Measurements from ENCODE around the gene GATA5.

GATA5 gene

DNA sequence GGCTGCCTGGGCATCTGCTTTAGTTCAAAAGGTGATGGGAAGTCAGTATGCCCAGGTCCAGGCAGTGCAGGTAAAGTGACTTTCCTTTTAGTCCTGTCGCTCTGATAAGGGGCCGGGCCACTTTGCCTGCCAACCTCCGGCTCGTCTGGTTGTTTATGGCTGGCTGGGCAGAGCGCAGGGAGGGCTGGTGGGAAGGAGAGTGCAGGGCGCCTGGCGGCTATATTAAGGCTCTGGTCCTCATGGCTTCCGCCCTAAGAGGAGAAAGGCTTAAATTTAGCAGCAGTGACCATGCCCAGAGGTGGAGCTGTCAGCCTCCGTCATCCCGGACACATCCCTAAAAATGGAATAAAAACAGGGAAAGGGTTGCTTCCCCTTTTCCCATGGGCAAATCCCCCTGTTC lies 14.6 kb downstream of the GATA5 start:
- H3K9ac ChIP-seq (ENCODE audit: insufficient read length) = no peak overlapping the region
- no peak overlapping the region for H3K27ac ChIP-seq
- TF ChIP-seq FOXP2 (optimal IDR thresholded peaks at IDR 0.05; ENCODE audit: control extremely low read depth, extremely low read length, insufficient read depth) = no peak
- TF ChIP-seq EZH2 (IDR thresholded peaks at IDR 0.05) = no peak
- TF ChIP-seq POLR2AphosphoS5 (IDR thresholded peaks at IDR 0.05; ENCODE audit: borderline replicate concordance, low read depth, low read length) = no peak
- no peak overlapping the region for H3K4me3 ChIP-seq
- H3K36me3 ChIP-seq (ENCODE audit: insufficient read depth, low read length) = no peaks in the 10 kb centered on the region
- no peak for DNase-seq (ENCODE audit: low read depth, low spot score)
- H3K9me3 ChIP-seq (ENCODE audit: low read depth, low read length) = no peaks in the 10 kb centered on the region

DNA sequence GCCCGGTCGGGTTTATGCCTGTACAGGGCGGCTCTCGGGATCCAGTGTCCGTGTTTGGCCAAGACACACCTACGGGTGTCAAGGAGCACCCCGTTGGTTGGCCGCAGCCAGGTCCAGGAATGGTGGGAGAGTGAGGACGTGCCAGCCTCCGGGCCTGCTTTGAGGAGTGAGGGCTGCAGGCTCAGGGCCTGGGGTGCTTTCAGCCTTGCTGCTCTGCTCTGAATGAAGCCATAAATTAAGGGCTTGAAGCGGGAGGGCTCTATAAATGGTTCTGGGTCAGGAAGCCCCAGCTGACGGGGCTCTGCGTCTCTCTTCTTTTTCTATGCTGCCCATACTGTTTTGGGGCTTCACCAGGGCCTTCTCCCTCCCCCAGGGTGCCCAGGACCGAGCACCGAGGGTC lies 15.1 kb downstream of the GATA5 start:
- no peak for DNase-seq (ENCODE audit: low read depth, low spot score)
- no peak overlapping the region for H3K4me3 ChIP-seq
- H3K27ac ChIP-seq = no peak overlapping the region
- H3K36me3 ChIP-seq (ENCODE audit: insufficient read depth, low read length) = no peaks in the 10 kb centered on the region
- no peaks in the 10 kb centered on the region for H3K9me3 ChIP-seq (ENCODE audit: low read depth, low read length)
- H3K9ac ChIP-seq (ENCODE audit: insufficient read length) = no peak overlapping the region
- TF ChIP-seq EZH2 (IDR thresholded peaks at IDR 0.05) (no peak), FOXP2 (optimal IDR thresholded peaks at IDR 0.05; ENCODE audit: control extremely low read depth, extremely low read length, insufficient read depth) (no peak), POLR2AphosphoS5 (IDR thresholded peaks at IDR 0.05; ENCODE audit: borderline replicate concordance, low read depth, low read length) (no peak)

DNA sequence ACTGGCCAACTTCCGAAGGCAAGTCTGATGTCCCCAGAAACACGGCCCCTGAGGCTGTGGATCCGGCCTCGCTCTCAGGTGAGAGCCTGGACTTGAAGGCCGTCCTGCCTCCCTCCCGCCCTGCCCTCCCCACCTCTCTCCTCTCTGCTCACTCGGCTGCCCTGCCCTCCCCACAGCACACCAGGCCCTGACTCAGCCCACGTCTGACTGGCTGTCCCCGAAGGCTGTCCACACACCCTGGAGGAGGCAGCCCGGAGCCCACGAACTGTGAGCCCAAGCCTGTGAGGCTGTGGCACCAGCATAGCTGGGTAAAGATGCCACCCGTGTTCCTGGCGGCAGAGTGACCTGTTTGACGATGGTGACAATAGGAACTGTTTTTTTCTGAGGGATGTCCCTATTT lies 16.3 kb downstream of the GATA5 start:
- H3K4me3 ChIP-seq = no peak overlapping the region
- H3K36me3 ChIP-seq (ENCODE audit: insufficient read depth, low read length) = no peaks in the 10 kb centered on the region
- H3K9ac ChIP-seq (ENCODE audit: insufficient read length) = no peak overlapping the region
- DNase-seq (ENCODE audit: low read depth, low spot score) = no peak
- TF ChIP-seq EZH2 (IDR thresholded peaks at IDR 0.05) (no peak), FOXP2 (optimal IDR thresholded peaks at IDR 0.05; ENCODE audit: control extremely low read depth, extremely low read length, insufficient read depth) (no peak), POLR2AphosphoS5 (IDR thresholded peaks at IDR 0.05; ENCODE audit: borderline replicate concordance, low read depth, low read length) (no peak)
- H3K9me3 ChIP-seq (ENCODE audit: low read depth, low read length) = no peaks in the 10 kb centered on the region
- no peak overlapping the region for H3K27ac ChIP-seq

DNA sequence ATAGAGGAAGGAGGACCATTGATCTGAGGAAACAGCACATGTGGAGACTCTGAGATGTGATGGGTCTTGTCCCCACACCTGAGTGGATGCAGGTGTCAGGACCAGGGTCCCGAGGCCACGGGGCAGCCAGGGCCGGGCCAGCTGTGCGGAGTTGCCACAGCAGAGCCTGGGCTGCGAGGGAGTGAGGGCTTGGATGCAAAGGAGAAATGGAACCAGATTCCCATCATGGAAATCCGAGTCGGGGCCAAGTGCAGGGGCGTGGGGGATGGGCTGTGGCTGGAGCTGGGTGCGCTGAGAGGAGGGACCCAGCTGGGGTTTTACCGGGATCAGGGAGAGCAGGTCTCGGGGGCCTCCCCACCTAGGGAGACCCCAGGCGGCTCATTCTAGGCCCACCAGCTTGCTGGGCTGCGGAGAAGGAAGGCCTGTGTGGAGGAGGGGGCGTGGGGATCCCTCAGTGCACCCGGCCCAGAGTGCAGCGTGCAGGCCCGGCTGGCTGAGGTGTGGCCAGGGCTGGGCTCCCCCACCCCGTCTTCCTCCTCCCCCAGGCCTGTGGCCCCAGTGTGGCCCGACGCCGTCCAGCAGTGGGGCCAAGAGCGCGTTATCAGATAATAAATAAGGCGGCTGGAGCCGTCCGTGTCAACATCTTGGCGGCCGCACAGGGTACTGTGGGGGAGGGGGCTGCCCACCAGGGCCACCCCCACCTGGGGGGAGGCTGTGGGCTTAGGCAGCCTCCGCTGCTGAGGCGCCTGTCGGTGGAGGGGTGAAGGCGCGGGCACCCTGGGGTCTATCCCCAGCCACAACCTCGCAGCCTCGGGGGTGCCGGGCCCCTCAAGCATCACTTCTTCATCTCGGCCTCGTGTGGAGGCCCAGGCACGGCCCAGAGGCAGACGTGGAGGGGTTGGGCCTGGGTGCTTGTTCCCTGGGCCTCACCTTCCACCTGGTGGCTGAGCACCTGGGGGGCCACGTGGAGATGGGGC lies 17.2 kb downstream of the GATA5 start:
- no peak overlapping the region for H3K27ac ChIP-seq
- H3K36me3 ChIP-seq (ENCODE audit: insufficient read depth, low read length) = no peaks in the 10 kb centered on the region
- DNase-seq (ENCODE audit: low read depth, low spot score) = no peak
- no peak overlapping the region for H3K9ac ChIP-seq (ENCODE audit: insufficient read length)
- no peaks in the 10 kb centered on the region for H3K9me3 ChIP-seq (ENCODE audit: low read depth, low read length)
- H3K4me3 ChIP-seq = no peak overlapping the region
- TF ChIP-seq FOXP2 (optimal IDR thresholded peaks at IDR 0.05; ENCODE audit: control extremely low read depth, extremely low read length, insufficient read depth) = no peak
- TF ChIP-seq EZH2 (IDR thresholded peaks at IDR 0.05) = no peak
- TF ChIP-seq POLR2AphosphoS5 (IDR thresholded peaks at IDR 0.05; ENCODE audit: borderline replicate concordance, low read depth, low read length) = no peak

DNA sequence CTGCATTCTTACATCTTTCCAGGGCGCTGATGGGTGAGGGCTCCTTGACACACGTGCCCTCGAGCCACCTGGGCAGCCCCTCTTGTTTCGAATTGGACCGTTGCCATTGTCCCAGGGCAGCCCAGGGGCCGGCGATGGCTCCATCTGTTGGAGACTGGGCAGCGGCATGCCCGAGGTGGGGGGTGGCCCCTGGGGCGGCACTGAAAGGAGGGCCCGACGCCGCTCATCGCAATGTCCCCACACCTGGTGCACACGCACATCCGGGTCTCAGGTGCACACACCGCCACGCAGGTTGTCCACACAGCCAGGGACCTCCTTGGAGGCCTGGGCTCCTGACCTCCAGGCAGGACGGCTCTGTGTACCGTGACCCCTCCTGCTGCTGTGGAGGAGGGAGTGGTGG lies 18.0 kb downstream of the GATA5 start:
- Histone ChIP-seq H3K9ac (ENCODE audit: insufficient read length) (no peak overlapping the region), H3K36me3 (ENCODE audit: insufficient read depth, low read length) (no peaks in the 10 kb centered on the region), H3K27ac (no peak overlapping the region), H3K4me3 (no peak overlapping the region), H3K9me3 (ENCODE audit: low read depth, low read length) (no peaks in the 10 kb centered on the region)
- DNase-seq (ENCODE audit: low read depth, low spot score) = no peak
- TF ChIP-seq FOXP2 (optimal IDR thresholded peaks at IDR 0.05; ENCODE audit: control extremely low read depth, extremely low read length, insufficient read depth) = no peak
- no peak for TF ChIP-seq EZH2 (IDR thresholded peaks at IDR 0.05)
- TF ChIP-seq POLR2AphosphoS5 (IDR thresholded peaks at IDR 0.05; ENCODE audit: borderline replicate concordance, low read depth, low read length) = no peak

DNA sequence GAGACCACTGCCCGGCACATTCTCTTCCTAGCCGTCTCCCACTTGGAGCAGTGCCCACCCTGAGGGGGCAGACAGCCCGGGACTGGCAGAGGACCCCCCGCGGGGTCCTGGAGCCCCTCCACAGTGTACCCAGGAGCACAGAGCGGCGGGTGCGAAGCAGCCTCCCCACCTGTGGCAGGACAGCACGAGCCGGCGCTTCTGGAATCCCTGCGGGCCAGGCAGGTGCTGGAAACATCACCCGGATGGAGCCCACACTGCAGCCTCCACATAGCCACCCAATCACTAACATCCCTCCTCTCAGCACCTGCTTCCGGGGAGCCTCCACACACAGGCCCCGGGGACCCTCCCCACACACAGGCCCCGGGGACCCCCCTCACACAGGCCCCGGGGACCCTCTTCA lies 18.7 kb downstream of the GATA5 start:
- TF ChIP-seq EZH2 (IDR thresholded peaks at IDR 0.05) (no peak), FOXP2 (optimal IDR thresholded peaks at IDR 0.05; ENCODE audit: control extremely low read depth, extremely low read length, insufficient read depth) (no peak), POLR2AphosphoS5 (IDR thresholded peaks at IDR 0.05; ENCODE audit: borderline replicate concordance, low read depth, low read length) (no peak)
- Histone ChIP-seq H3K4me3 (no peak overlapping the region), H3K36me3 (ENCODE audit: insufficient read depth, low read length) (no peaks in the 10 kb centered on the region), H3K27ac (no peak overlapping the region), H3K9ac (ENCODE audit: insufficient read length) (no peak overlapping the region), H3K9me3 (ENCODE audit: low read depth, low read length) (no peaks in the 10 kb centered on the region)
- no peak for DNase-seq (ENCODE audit: low read depth, low spot score)

DNA sequence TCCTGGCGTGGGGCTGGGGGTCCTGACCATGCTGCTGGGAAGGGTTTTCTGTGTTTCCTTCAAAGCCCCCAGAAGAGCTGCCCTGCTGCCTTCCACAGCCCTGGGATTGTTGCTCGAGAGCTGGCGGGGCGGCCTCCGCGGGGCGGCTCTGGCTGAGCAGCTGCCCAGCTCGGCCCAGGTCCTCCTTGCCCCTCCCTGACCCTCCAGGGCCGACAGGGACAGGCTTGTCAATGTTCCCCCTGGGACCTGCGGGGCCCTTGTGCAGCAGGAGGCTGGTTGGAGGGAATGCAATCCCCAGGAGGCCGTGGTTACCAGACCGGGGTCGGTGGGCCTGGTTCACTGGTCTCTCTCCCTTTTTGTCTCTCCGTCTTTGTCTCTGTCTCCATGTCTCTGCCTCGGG lies 19.9 kb downstream of the GATA5 start:
- no peak for DNase-seq (ENCODE audit: low read depth, low spot score)
- Histone ChIP-seq H3K36me3 (ENCODE audit: insufficient read depth, low read length) (no peaks in the 10 kb centered on the region), H3K4me3 (no peak overlapping the region), H3K27ac (no peak overlapping the region), H3K9me3 (ENCODE audit: low read depth, low read length) (no peaks in the 10 kb centered on the region), H3K9ac (ENCODE audit: insufficient read length) (no peak overlapping the region)
- TF ChIP-seq EZH2 (IDR thresholded peaks at IDR 0.05) (no peak), POLR2AphosphoS5 (IDR thresholded peaks at IDR 0.05; ENCODE audit: borderline replicate concordance, low read depth, low read length) (no peak), FOXP2 (optimal IDR thresholded peaks at IDR 0.05; ENCODE audit: control extremely low read depth, extremely low read length, insufficient read depth) (no peak)

DNA sequence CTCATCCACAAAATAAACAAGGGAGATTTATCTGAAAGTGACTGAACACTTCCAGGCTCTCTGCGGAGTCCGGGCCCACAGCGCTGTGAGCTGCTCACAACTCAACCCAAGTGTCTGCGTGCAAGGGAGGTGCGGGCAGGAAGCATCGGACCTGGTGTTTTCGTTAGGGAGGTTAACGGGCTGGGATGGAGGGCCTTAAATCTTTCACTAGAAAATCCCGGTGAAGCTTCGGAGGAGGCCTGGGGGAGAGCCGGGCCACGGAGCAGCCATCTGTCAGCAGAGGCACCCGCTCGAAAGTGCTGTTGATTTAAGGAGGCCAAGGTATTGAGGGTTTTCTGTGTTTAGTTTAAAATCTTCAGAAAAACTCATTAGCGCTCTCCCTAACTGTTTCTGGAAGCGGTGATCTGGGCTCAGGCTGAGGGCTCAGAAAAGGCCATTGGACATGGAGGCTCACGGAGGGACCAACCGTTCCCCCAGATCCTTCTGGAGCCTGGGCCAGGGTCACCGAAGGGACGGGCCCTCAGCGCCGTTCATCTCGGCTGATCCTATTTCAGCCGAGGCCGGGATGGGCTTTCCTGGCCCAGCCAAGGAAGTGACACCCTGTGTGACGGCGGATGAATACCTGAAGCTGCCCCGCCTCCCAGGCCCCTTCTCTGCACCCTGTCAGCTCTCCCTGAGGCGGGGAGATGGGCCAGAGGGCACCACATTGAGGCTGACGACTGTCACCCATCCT lies 20.7 kb downstream of the GATA5 start:
- Histone ChIP-seq H3K36me3 (ENCODE audit: insufficient read depth, low read length) (no peaks in the 10 kb centered on the region), H3K27ac (no peak overlapping the region), H3K4me3 (no peak overlapping the region), H3K9me3 (ENCODE audit: low read depth, low read length) (no peaks in the 10 kb centered on the region), H3K9ac (ENCODE audit: insufficient read length) (no peak overlapping the region)
- no peak for DNase-seq (ENCODE audit: low read depth, low spot score)
- TF ChIP-seq EZH2 (IDR thresholded peaks at IDR 0.05) (no peak), FOXP2 (optimal IDR thresholded peaks at IDR 0.05; ENCODE audit: control extremely low read depth, extremely low read length, insufficient read depth) (no peak), POLR2AphosphoS5 (IDR thresholded peaks at IDR 0.05; ENCODE audit: borderline replicate concordance, low read depth, low read length) (no peak)
